Stimulated activated naive B cell treated with anti-CD40 and anti-IgM and Interleukin-4, amounts not matched to agents 10 μg/mL and 1 μg/mL and 100 μg/mL, for 72 hours (primary cell): Measurements from ENCODE around the gene CCDC27.
"Not testable (repeated sequence)": the region's sequence is repeated elsewhere in the genome, so short reads cannot be mapped to it uniquely, and the experiment has no call there.

Source experiments
- ATAC-seq, 2 donors: fragments of 150-1000 bp; cut with Tn5 transposase; replicated peaks; 2 replicates each; pipeline ENCODE4 v1.10.0; 2021; ENCODE audit warnings: moderate library complexity in 1 of 2
- DNase-seq: peaks from one replicate; pipeline ENCODE4 v3.0.0; 2021
- H3K27ac Mint-ChIP-seq: one replicate; pipeline ENCODE4 v1.8.0; 2022; ENCODE audit warnings: mild to moderate bottlenecking, mixed read lengths
- H3K27me3 Mint-ChIP-seq, 2 donors: one replicate each; pipeline ENCODE4 v1.8.0; 2022; ENCODE audit warnings: mixed read lengths in 2 of 2
- H3K36me3 Mint-ChIP-seq, 2 donors: one replicate each; pipeline ENCODE4 v1.8.0; 2022; ENCODE audit warnings: mixed read lengths in 2 of 2, mild to moderate bottlenecking in 1 of 2
- H3K4me1 Mint-ChIP-seq, 2 donors: one replicate each; pipeline ENCODE4 v1.8.0; 2022; ENCODE audit warnings: mixed read lengths in 2 of 2, mild to moderate bottlenecking in 1 of 2
- H3K4me3 Mint-ChIP-seq, 2 donors: one replicate each; pipeline ENCODE4 v1.8.0; 2022; ENCODE audit warnings: mild to moderate bottlenecking in 2 of 2, mixed read lengths in 2 of 2, moderate library complexity in 1 of 2
- H3K9me3 Mint-ChIP-seq, 2 donors: one replicate each; pipeline ENCODE4 v1.8.0; 2022; ENCODE audit warnings: mixed read lengths in 2 of 2, mild to moderate bottlenecking in 1 of 2

Gene CCDC27

DNA sequence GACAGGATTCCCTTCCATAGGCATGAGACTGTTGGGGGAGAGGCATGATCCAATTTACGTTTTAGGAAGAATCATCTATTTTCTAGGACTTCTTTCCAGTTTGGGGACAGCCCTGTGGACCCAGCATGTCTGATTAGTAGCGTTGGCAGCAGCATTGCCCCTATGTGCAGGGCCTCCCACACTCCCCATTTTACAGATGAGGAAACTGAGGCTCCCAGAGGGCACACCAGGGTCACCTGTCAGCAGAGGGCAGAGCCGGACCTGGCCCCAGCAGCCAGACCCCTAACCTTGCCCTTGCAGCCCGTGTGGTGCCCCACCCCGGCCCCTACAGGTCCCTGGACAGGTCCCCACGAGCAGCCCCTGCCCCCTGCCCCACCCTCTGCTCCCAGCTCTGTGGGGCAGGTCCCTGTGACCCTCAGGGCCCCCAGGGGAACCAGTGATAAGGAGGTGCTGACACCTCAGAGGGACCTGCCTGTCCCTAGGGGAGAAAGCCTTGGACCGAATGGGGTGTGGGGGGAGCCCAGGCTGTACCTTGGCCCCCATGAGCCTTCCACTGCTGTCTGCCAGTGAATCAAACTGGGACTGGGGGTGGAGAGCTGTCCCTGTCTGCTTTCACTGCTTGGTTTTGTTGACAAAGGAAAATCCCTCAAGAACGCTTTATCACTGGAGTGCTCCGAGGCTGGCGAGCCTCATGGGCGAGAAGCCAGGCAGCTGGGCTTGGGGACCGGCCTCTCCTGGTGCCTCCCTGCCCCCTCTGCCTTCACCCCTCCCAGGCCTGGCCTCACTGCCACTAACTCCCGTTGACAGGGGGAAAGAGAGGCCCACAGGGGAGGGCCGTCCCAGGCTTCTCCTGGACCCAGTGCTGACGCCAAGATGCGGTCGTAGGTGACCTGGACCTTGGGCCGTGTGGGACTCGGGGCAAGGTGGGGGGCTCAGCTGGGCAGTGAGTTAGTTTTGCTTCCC is 39.4 kb upstream of the CCDC27 start:
- H3K4me1 Mint-ChIP-seq: no peaks in the 10 kb centered on the region
- no peaks in the 10 kb centered on the region for H3K9me3 Mint-ChIP-seq
- H3K4me3 Mint-ChIP-seq: no peak overlapping the region
- no peaks in the 10 kb centered on the region for H3K36me3 Mint-ChIP-seq
- no peak for DNase-seq
- H3K27ac Mint-ChIP-seq: no peak overlapping the region
- no peak for ATAC-seq
- peaks cover 40 to 58% of the 10 kb centered on the region in 2 donors for H3K27me3 Mint-ChIP-seq

DNA sequence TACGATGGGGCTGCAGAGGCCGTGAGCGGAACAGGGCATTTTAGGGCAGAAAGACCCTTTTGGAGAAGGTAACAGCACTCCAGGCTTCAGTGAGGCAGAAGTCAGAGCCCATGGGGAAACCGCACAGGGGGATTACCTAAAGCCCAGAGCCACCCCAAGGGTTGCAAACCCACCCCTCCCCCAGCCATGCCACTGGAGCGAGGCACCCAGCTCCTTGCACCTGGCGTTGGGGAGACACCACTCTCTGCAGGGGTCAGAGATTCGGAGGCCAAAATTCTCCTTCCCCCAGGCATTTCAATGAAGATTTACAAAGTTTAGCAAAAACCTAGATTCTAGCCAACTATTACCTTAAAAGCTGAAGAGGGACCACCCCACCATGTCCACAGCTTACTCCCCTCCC is 38.4 kb upstream of the CCDC27 start:
- no peaks in the 10 kb centered on the region for H3K36me3 Mint-ChIP-seq
- no peak for DNase-seq
- H3K27ac Mint-ChIP-seq: no peak overlapping the region
- no peaks in the 10 kb centered on the region for H3K9me3 Mint-ChIP-seq
- H3K27me3 Mint-ChIP-seq: peaks cover 40 to 49% of the 10 kb centered on the region in 2 donors
- no peak for ATAC-seq
- no peaks in the 10 kb centered on the region for H3K4me1 Mint-ChIP-seq
- H3K4me3 Mint-ChIP-seq: no peak overlapping the region

DNA sequence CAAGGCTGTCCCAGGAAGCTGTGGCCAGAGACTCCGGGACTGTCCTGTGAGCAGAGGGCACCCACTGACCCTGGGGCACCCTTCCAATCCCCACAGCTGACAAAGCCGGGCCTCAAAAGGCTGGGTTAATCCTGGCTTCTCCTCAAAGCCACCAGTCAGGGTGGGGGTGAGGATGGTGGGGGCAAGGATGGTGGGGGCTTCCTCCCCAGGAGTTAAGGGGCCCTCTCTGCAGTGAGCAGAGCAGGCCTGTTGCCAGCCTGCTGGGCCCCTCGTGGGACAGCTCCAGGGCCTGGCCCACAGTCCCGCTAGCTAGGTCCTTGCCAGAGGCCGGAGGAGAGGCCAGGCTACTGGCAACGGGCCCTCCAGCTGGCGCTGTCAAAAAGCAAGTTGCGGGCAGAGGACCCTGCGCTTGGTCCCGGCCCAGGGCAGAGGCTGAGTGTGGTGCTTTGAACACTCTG is 37.9 kb upstream of the CCDC27 start:
- Mint-ChIP-seq H3K4me3 (no peak overlapping the region), H3K36me3 (no peaks in the 10 kb centered on the region), H3K4me1 (no peaks in the 10 kb centered on the region), H3K27ac (no peak overlapping the region), H3K9me3 (no peaks in the 10 kb centered on the region), H3K27me3 (peaks cover 35 to 50% of the 10 kb centered on the region in 2 donors)
- ATAC-seq (no peak), DNase-seq (no peak)

GRCh38 chr1:3714814-3715213 is 37.4 kb upstream of the CCDC27 start:
- Mint-ChIP-seq H3K36me3 (no peaks in the 10 kb centered on the region), H3K27me3 (peaks cover 30 to 47% of the 10 kb centered on the region in 2 donors)

DNA sequence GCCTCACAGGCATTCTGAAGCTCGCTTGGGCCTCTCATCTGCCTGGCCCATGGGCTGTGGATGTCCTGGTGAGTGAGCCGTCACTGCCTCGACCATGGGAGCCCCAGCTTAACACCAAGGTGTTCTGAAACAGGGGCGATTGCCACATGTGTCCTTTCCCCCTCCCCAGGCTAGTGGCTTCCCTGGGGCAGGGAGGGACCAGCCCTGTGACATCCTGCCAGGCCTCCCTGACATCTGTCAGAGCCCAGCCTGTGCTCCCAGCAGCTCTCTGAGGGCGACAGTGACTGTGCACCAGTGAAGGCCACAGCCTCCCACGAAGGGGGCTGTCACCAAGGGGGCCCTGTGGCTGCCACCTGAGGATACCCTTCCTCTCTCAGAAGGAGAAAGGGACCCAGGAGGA is 35.9 kb upstream of the CCDC27 start:
- Mint-ChIP-seq H3K4me1 (peaks cover 0 to 2% of the 10 kb centered on the region in 2 donors), H3K36me3 (no peaks in the 10 kb centered on the region), H3K4me3 (no peak overlapping the region), H3K27me3 (peaks cover 21 to 34% of the 10 kb centered on the region in 2 donors), H3K27ac (no peak overlapping the region), H3K9me3 (no peaks in the 10 kb centered on the region)
- ATAC-seq (no peak), DNase-seq (no peak)

More at GRCh38 chr1:3714814-3715213, 37.4 kb upstream of the CCDC27 start:
- peaks cover 0 to 2% of the 10 kb centered on the region in 2 donors for H3K4me1 Mint-ChIP-seq
- H3K4me3 Mint-ChIP-seq: no peak overlapping the region
- H3K27ac Mint-ChIP-seq: no peak overlapping the region
- no peak for ATAC-seq
- no peaks in the 10 kb centered on the region for H3K9me3 Mint-ChIP-seq
- no peak for DNase-seq

DNA sequence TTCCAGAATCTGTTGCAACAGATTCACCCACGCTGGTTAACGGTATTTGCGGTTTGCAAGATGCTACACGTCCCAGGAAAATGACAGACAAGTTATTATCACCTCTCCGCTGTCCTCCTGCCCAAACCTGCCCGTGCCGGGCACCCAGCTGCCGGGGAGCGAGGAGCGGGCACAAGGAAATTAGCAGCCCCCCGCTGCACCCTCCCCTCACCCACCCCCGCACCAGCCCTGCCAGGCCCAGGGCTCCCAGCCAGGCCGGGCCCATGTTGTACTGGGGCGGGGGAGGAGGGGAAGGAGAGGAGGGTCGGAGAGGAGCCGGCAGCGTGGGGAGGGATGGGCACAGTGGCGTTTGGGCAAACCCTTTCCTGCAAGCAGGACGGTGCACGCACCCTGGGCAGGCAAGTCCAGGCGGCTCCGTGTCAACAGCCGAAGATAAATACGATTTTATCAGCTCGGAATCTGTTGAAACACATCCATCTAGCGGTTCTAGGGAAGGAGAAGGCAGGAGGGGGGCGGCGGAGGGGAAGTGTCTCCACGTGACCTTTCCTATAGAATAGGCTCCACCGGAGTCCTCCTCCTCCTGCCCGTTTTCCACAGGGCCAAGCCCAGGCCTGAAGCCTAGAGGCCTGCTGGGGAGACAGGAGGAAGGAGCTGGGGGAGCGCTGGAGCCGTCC is 35.1 kb upstream of the CCDC27 start:
- Mint-ChIP-seq H3K9me3 (no peaks in the 10 kb centered on the region), H3K36me3 (no peaks in the 10 kb centered on the region), H3K27me3 (peaks cover 18 to 32% of the 10 kb centered on the region in 2 donors), H3K27ac (no peak overlapping the region), H3K4me3 (no peak overlapping the region), H3K4me1 (peaks cover 0 to 2% of the 10 kb centered on the region in 2 donors)
- DNase-seq (no peak), ATAC-seq (no peak)

DNA sequence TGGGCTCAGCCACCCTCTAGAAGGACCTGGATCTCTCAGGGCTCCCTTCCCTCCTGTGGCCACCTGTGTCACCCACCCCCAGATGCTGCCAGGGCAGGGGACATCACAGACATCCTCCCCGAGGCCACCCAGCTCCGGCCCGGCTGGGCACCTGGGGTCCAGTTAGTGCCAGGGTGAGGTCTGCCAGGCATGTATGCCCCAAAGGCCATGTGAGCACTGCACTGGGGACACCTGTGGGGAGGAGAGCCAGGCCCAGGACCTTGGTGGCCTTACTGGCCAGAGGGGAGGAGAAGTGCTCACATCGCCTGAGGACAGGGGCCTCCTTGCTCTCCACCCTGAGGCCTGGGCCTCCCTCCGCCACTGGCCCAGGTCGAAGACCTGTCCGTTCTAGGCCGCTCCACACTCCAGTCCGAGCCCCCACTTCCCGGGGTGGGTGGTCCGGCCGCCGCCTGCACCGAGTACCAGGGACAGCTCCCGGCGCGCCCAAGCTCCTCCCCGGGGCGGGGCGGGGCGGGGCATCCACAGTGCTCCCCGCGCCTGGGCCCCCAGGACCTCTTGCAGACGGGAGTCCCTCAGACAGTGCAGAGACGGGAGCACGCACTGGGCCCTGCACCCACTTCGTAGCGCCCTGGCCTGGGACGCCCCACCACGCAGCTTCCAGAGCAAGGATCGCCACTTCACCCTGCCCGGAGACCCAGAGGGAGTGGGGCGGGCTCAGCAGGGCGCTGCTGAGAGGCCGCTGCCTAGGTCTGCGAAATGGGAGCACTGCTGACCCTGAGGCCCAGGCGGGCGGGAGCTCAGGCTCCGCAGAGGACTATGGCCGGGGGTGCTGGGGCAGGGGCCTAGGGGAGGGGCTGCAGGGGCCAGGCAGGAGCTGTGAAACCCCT is 34.3 kb upstream of the CCDC27 start:
- Mint-ChIP-seq H3K27ac (no peak overlapping the region), H3K4me1 (peaks cover 0 to 2% of the 10 kb centered on the region in 2 donors), H3K9me3 (no peaks in the 10 kb centered on the region), H3K27me3 (peaks cover 15 to 29% of the 10 kb centered on the region in 2 donors), H3K36me3 (no peaks in the 10 kb centered on the region), H3K4me3 (no peak overlapping the region)
- DNase-seq (no peak), ATAC-seq (peak; percentile 31 to 33)

DNA sequence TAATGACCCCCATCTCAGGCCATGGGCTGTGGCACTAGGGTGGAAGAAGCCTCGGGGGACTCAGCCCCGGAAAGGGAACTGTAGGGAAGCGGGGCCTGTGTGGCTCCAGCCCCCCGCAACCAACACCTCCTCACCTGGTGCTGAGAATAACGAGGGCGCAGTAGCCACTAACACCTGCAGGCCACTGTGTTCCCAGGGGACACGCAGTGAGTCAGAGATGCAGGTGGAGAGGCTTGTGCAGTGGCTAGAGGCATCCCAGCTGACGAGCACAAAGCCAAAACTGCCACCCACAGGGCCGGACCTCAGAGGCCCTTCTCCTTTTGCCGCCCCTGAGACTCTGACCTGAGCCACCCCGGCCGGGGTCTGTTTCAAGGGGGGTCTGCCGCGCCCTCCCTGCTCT is 33.5 kb upstream of the CCDC27 start:
- H3K9me3 Mint-ChIP-seq: no peaks in the 10 kb centered on the region
- no peak overlapping the region for H3K27ac Mint-ChIP-seq
- peaks cover 0 to 2% of the 10 kb centered on the region in 2 donors for H3K4me1 Mint-ChIP-seq
- no peak for DNase-seq
- H3K27me3 Mint-ChIP-seq: peaks cover 18 to 29% of the 10 kb centered on the region in 2 donors
- peak; percentile 20 to 28 for ATAC-seq
- no peak overlapping the region for H3K4me3 Mint-ChIP-seq
- H3K36me3 Mint-ChIP-seq: no peaks in the 10 kb centered on the region

DNA sequence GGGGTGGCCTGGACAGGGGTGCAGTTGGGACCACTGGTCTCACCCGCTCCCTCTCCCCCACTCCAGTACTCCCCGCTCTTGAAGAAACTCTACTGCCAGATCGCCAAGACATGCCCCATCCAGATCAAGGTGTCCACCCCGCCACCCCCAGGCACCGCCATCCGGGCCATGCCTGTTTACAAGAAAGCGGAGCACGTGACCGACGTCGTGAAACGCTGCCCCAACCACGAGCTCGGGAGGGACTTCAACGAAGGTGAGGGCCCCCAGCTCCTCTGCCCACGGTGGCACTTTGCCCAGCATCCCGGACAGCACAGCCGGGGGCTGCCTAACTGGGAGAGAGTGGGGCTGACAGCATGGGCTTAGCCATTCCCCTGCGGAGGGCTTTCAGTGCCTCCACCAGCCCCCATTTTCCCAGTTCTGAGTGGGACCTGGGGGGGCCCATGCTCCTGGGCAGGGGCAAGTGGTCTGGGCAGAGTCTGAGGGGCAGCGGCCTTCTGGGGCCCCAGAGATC is 30.2 kb upstream of the CCDC27 start:
- no peak for DNase-seq
- no peak for ATAC-seq
- H3K36me3 Mint-ChIP-seq: no peaks in the 10 kb centered on the region
- H3K27me3 Mint-ChIP-seq: peaks cover 26 to 27% of the 10 kb centered on the region in 2 donors
- no peaks in the 10 kb centered on the region for H3K9me3 Mint-ChIP-seq
- no peak overlapping the region for H3K4me3 Mint-ChIP-seq
- peaks cover 6 to 7% of the 10 kb centered on the region in 2 donors for H3K4me1 Mint-ChIP-seq
- H3K27ac Mint-ChIP-seq: no peak overlapping the region

- no peak overlapping the region for H3K27ac Mint-ChIP-seq
- DNase-seq (no peak), ATAC-seq (no peak)
- H3K36me3 Mint-ChIP-seq: no peaks in the 10 kb centered on the region
- H3K9me3 Mint-ChIP-seq: no peaks in the 10 kb centered on the region
- H3K4me1 Mint-ChIP-seq: peaks cover 6 to 7% of the 10 kb centered on the region in 2 donors
- H3K4me3 Mint-ChIP-seq: no peak overlapping the region
- H3K27me3 Mint-ChIP-seq: peaks cover 27 to 29% of the 10 kb centered on the region in 2 donors
Observed at GRCh38 chr1:3722846-3723245, 29.4 kb upstream of the CCDC27 start.

DNA sequence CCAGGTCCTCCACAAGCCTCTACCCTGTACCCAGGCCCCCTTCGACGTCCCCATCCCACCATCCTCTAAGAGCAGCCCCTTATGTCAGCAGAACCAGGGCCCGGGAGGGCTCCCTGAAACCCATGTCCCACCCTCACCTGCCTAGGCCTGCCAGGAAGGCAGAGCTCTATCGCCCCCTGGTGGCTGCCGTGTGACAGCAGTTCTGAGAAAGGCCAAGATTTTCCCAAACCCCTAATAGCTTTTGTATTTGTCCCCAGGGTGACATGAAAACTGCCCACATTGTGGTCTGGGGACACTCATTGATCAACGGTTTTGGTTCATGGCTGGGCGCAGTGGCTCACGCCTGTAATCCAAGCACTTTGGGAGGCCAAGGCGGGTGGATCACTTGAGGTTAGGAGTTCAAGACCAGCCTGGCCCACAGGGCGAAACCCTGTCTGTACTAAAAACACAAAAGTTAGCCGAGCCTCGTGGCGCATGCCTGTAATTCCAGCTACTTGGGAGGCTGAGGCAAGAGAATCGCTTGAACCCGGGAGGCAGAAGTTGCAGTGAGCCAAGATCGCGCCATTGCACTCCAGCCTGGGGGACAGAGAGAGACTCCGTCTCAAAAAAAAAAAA is 27.7 kb upstream of the CCDC27 start:
- ATAC-seq: peak; percentile 68 to 81
- H3K9me3 Mint-ChIP-seq, H3K4me3 Mint-ChIP-seq, H3K4me1 Mint-ChIP-seq, H3K36me3 Mint-ChIP-seq: not testable (repeated sequence)
- Mint-ChIP-seq H3K27ac (peak overlapping the region; percentile 32), H3K27me3 (peaks cover 27 to 33% of the 10 kb centered on the region in 2 donors)
- DNase-seq: peak; percentile 52

- Mint-ChIP-seq H3K27ac (no peak overlapping the region), H3K4me1 (peaks cover 4 to 6% of the 10 kb centered on the region in 2 donors), H3K4me3 (no peak overlapping the region), H3K36me3 (no peaks in the 10 kb centered on the region), H3K9me3 (no peaks in the 10 kb centered on the region), H3K27me3 (peaks cover 27 to 35% of the 10 kb centered on the region in 2 donors)
- DNase-seq: no peak
- no peak for ATAC-seq
Observed at GRCh38 chr1:3725366-3725765, 26.9 kb upstream of the CCDC27 start.

DNA sequence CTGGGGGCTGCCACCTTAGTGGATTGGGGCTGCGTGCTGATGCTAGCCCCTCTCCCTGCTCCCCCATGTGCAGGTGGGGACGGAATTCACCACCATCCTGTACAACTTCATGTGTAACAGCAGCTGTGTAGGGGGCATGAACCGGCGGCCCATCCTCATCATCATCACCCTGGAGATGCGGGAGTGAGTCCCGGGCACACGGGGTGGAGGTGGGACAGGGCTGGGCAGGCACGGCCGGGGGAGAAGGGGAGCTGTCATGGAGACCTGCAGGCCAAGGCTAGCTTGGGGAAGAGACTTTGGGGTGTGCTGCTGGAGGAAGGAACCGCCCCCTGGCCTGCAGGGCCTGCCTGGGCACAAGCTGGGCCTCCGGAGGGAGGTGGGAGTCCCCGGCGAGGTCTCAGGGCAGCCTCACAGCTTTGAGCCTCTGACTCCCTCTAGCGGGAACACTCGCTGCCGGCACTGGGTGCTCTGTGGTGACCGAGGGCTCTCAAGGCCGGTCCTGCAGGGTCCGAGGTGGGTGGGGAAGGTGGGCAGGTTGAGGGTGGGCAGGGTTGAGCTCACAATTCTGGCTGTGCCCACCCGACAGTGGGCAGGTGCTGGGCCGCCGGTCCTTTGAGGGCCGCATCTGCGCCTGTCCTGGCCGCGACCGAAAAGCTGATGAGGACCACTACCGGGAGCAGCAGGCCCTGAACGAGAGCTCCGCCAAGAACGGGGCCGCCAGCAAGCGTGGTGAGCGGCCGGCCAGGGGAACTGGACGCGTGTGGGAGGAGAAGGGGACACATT is 25.0 kb upstream of the CCDC27 start:
- H3K27ac Mint-ChIP-seq: no peak overlapping the region
- H3K27me3 Mint-ChIP-seq: peaks cover 30 to 38% of the 10 kb centered on the region in 2 donors
- H3K4me1 Mint-ChIP-seq: peaks cover 4 to 6% of the 10 kb centered on the region in 2 donors
- no peak overlapping the region for H3K4me3 Mint-ChIP-seq
- no peaks in the 10 kb centered on the region for H3K36me3 Mint-ChIP-seq
- DNase-seq (peak; percentile 32), ATAC-seq (peak; percentile 74 to 75)
- H3K9me3 Mint-ChIP-seq: no peaks in the 10 kb centered on the region
